ENCODE data around the gene ZC3H10. TPM values are rescaled to one million over a fixed set of nuclear protein-coding genes. Genes with fewer than 3 reads are reported as not detected.

Gene ZC3H10
- total RNA-seq, 6 experiments from 2014 or later = 3.3 to 4.7 (median 3.8) TPM

GRCh38 chr12:56160894-56161689 is 43.0 kb downstream of the ZC3H10 start:
- DNase-seq = no peak
- peak overlapping the region; percentile 96 for H3K27ac Mint-ChIP-seq
- H3K36me3 Mint-ChIP-seq (ENCODE audit: low read depth) = peaks cover 51% of the 10 kb centered on the region
- H3K27me3 Mint-ChIP-seq (ENCODE audit: insufficient read depth) = peaks cover 40% of the 10 kb centered on the region
- H3K4me1 Mint-ChIP-seq (ENCODE audit: low read depth) = peaks cover 41% of the 10 kb centered on the region
- H3K9me3 Mint-ChIP-seq = peaks cover 12% of the 10 kb centered on the region
- TF ChIP-seq CTCF (IDR thresholded peaks at IDR 0.05) = no peak
- H3K4me3 Mint-ChIP-seq = peak overlapping the region; percentile 98

- H3K27me3 Mint-ChIP-seq (ENCODE audit: insufficient read depth) = peaks cover 43% of the 10 kb centered on the region
- DNase-seq = no peak
- peak overlapping the region; percentile 98 for H3K4me3 Mint-ChIP-seq
- peaks cover 41% of the 10 kb centered on the region for H3K4me1 Mint-ChIP-seq (ENCODE audit: low read depth)
- H3K9me3 Mint-ChIP-seq = peaks cover 12% of the 10 kb centered on the region
- H3K27ac Mint-ChIP-seq = peak overlapping the region; percentile 96
- H3K36me3 Mint-ChIP-seq (ENCODE audit: low read depth) = peaks cover 51% of the 10 kb centered on the region
- TF ChIP-seq CTCF (IDR thresholded peaks at IDR 0.05) = no peak
Observed at GRCh38 chr12:56161690-56162351, 43.8 kb downstream of the ZC3H10 start.

GRCh38 chr12:56162468-56163290 is 44.6 kb downstream of the ZC3H10 start:
- H3K27me3 Mint-ChIP-seq (ENCODE audit: insufficient read depth) = peaks cover 45% of the 10 kb centered on the region
- H3K4me3 Mint-ChIP-seq = 0 out of 2 replicates have a peak overlapping the region, but pooled peaks have one; percentile 30
- peak overlapping the region; percentile 96 for H3K27ac Mint-ChIP-seq
- TF ChIP-seq CTCF (IDR thresholded peaks at IDR 0.05) = no peak
- peaks cover 55% of the 10 kb centered on the region for H3K36me3 Mint-ChIP-seq (ENCODE audit: low read depth)
- no peak for DNase-seq
- peaks cover 12% of the 10 kb centered on the region for H3K9me3 Mint-ChIP-seq
- peaks cover 33% of the 10 kb centered on the region for H3K4me1 Mint-ChIP-seq (ENCODE audit: low read depth)

GRCh38 chr12:56163533-56164344 is 45.7 kb downstream of the ZC3H10 start:
- Mint-ChIP-seq H3K36me3 (ENCODE audit: low read depth) (peaks cover 53% of the 10 kb centered on the region), H3K27ac (peak overlapping the region; percentile 96), H3K9me3 (peaks cover 5% of the 10 kb centered on the region; the same call in 1 of the 2 replicates), H3K4me3 (peak overlapping the region; percentile 55), H3K4me1 (ENCODE audit: low read depth) (peaks cover 32% of the 10 kb centered on the region), H3K27me3 (ENCODE audit: insufficient read depth) (peaks cover 42% of the 10 kb centered on the region)
- TF ChIP-seq CTCF (IDR thresholded peaks at IDR 0.05) = no peak
- no peak for DNase-seq

- Mint-ChIP-seq H3K4me1 (ENCODE audit: low read depth) (peaks cover 32% of the 10 kb centered on the region), H3K4me3 (peak overlapping the region; percentile 55), H3K36me3 (ENCODE audit: low read depth) (peaks cover 47% of the 10 kb centered on the region), H3K9me3 (no peaks in the 10 kb centered on the region), H3K27me3 (ENCODE audit: insufficient read depth) (peaks cover 36% of the 10 kb centered on the region), H3K27ac (peak overlapping the region; percentile 96)
- no peak for TF ChIP-seq CTCF (IDR thresholded peaks at IDR 0.05)
- no peak for DNase-seq
Observed at GRCh38 chr12:56164345-56164729, 46.3 kb downstream of the ZC3H10 start.
